Stimulated activated CD4-positive, alpha-beta T cell treated with anti-CD3 and anti-CD28 coated beads, Interleukin-15, amount 100 ng/mL, for 48 hours (primary cell): ENCODE results near the gene GALM.
A peak's percentile ranks its signal among the peaks of the same experiment; 100 is the strongest.

Experiments used
- DNase-seq, 2 donors: peaks; one replicate each; pipeline ENCODE4 v3.0.0-alpha.2; 2020; ENCODE audit warnings: low read depth in 2 of 2

GALM gene

GRCh38 chr2:38649176-38649728, 16.7 kb upstream of the GALM start:
- DNase-seq, result no peak

DNA sequence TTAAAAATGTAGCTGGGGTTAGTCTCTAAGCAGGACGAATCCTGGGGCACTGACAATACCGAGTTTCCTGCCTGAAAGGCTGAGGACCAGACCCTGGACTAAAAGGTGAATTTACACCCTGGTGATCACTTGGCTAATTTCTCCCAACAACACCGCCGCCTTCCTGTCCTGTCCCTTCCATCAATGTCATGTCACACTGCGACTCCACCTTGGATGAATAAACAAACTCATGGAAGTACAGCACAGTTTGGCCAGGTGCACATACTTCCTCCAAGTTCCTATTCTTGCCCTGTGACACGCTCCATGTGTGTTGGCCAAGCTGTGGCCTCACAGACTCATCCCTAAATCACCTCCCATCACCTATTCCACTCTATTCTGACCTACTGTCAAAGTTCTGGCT, 15.9 kb upstream of the GALM start:
- DNase-seq, result no peak

DNA sequence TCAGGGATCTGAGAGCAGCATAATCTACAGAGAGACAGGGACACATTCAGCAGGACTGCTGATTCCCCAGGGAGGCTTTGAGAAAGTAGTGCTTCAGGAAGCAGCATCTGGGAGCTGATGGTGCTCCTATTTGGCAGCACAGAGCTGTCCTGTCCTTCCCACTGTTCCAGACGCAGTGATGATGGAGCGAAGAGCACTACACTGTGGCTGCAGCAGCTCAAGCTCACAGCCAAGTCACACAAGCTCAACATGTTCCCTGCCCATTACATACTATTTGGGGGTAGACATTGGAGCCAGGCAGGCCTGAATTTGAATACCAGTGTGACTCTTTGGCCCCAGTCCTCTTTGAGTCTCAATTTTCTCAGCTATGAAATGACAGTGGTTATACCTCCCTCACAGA, 15.2 kb upstream of the GALM start:
- DNase-seq, result no peak

- no peak for DNase-seq
Observed at GRCh38 chr2:38652431-38653273, 13.3 kb upstream of the GALM start.

DNA sequence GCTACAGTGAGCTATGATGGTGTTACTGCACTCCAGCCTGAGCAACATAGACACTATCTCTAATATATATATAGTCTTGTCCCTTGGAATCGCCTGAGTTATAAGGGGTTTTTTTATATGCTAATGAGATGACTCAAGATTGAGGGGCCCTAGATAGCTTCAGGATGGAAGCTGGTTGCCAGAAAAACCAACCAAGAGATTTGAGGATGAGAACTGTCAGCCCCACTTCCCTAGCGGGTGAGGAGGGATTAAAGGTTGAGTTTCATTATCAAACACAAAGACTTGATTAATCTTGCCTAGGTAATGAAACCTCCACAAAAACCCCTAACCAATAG, 12.6 kb upstream of the GALM start:
- no peak for DNase-seq

- peak in 1 of 2 donors; percentile 60 for DNase-seq
Observed at GRCh38 chr2:38653715-38654527, 12.0 kb upstream of the GALM start.

GRCh38 chr2:38654528-38655381, 11.2 kb upstream of the GALM start:
- no peak for DNase-seq

DNA sequence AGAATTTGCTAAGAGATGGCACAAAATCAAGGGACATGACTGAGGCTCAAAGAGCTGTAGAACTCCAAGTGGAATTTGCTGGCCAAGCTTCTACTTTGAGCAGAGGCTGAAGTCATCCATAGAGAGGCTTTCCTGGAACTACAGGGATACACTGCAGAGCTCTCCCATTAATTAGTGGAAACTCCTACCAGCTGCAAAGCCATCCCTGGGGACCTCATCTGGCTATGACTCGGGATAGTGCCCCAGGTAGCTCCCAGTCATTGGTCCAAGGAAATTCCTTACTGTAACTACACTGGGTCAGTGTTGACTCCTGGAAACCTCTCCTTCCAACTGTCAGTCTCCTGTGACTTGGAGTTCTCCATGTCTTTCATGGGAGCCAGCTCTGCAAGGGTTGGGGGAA, 10.5 kb upstream of the GALM start:
- no peak for DNase-seq

DNA sequence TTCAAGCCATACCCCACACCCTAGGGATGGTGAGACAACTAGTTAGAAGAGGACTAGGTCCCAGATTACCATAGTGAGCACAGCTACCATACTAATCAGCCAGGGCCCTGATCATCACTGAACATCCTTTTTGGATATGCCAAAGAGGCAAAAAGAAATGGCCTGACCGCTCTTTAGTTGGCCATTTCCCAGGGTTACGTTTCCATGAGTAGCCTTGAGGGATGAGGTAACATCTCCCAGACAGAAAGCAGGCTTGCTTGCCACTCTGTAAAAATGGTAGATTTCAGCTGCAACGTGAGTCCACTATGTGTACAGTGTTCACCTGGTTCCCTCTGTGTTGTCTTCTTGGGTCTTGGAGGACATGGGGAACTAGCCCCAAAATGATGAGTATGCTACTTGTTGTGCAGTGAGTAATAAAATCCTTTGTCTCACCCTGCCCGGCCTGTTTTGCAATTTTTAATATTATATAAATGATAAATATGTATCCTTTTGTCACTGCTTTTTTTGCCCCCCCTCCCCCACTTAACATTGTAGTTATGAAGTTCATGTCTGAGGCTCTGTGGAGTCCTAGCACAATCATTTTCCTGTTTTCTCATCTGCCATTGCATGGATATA, 8.9 kb upstream of the GALM start:
- DNase-seq, result no peak

DNA sequence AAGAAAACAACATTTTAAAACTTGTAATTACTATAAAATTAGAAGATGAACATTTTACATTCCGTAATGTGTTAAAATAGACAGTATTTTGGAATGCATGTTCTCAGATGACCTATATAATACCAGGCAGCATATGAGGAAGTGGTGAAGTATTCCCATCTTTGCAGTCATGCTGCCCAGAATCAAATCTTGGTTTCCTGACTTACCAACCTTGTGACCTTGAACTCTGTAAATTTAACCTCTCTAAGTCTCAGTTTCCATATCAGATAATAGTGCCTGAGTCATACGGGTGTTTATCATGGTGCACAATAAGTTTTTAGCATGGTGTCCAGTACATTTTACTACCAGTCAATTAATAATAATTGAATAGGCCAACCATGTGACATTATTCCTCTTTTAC, 7.3 kb upstream of the GALM start:
- DNase-seq, result no peak

DNA sequence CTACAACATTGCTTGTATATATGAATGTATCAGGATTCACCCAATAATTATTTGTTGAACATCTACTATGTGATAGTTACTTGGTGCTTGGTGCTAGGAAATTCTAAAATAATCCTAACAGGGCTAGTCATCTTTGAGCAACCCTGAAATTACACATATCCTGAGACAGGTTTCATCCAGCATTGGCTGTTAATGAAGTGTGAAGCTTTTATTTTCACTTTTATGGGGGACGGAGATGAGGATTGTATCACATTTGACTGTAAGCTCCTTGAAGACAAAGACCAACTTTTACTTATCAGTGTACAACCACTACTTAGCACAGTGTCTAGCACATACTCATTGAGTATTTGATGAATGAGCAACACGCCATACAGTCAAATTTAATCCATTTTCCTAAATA, 6.8 kb upstream of the GALM start:
- no peak for DNase-seq

GRCh38 chr2:38660282-38660681, 5.6 kb upstream of the GALM start:
- no peak for DNase-seq

DNA sequence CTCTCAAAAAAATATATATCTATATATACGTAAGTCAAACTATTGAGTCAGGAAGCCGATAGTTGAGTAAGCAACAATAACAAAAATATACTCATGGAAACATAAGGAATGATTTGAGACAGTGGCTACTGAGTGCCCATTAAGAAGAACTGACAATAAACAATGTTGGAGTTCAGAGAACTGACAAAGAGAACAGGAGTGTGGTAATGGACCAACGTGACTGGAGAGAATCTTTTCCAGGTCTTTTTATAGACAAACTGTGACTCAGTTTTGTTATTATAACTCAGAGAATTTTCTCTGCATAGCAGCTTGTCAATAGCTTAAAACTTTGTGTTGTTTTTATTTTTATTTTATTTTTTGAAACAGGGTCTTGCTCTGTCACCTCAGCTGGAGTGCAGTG, 4.6 kb upstream of the GALM start:
- DNase-seq, result no peak

DNA sequence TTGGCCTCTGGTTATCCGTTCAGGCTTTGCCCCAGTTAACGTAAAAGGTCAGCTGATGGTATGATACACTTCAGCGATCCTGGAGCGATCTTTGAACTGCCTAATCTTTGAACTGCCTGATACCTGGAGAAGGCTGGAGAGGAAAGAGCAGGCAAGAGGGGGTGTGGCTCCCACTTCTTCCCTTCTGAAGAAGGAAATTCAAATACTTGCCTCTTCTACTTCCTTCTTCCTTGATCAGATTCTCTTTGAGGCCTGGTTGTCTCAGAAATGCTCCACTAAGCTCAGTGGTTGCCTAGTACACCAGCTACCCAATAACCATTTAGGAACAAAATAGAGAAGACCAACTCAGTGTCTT, 619 bp downstream of the GALM start:
- DNase-seq, result no peak

DNA sequence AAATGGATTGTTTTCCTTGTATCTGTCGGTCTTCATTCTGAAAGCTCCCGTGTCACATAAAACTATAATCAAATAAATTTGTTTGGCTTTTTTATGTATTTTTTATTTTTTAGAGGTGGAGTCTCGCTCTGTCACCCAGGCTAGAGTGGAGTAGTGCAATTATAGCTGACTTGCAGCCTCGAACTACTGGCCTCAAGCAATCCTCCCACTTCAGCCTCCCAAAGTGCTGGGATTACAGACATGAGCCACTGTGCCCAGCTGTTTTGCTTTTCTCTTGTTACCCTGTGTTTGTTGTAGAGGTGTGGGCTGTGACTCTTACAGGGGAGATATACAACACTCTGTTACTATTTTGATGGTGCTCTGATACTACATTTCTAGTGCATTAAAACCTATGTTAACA, 2.2 kb downstream of the GALM start:
- no peak for DNase-seq

DNA sequence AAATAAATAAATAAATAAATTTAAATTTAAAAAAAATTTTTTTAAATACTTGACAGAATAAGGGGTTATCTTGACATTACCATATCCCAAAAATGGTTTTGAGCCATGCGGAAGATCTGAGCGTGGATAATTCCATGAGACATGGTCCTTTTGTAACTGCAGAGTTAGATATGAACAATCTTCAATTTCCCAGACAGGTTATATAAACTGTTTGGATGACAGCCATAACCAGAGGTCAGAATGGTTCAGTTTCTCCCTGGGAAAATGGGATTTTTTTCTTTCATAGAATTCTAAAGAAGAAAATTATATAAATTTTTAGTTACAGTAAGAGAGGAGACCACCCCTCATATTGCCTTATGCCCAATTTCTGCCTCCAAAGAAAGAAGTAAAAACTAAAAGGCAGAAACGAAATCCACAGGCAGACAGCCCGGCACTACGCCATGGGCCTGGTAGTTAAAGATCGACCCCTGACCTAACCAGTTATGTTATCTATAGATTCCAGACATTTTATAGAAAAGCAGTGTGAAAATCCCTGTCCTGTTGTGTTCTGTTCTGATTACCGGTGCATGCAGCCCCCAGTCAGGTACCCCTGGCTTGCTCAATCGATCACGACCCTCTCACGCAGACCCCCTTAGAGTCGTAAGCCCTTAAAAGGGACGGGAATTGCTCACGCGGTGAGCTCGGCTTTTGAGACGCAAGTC, 3.0 kb downstream of the GALM start:
- no peak for DNase-seq

DNA sequence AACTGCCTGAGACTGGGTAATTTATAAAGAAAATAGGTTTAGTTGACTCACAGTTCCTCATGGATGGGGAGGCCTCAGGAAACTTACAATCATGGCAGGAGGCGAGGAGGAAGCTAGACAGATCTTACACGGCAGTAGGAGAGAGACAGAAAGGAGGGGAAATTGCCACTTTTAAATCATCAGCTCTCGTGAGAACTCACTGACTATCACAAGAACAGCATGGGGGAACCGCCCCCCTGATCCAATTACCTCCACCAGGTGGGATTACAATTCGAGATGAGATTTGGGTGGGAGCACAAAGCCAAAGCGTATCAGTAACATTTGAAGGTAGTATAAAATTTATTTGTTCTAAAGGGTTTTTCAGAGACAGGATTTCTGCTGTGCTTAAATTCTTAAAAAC, 5.4 kb downstream of the GALM start:
- DNase-seq, result no peak

DNA sequence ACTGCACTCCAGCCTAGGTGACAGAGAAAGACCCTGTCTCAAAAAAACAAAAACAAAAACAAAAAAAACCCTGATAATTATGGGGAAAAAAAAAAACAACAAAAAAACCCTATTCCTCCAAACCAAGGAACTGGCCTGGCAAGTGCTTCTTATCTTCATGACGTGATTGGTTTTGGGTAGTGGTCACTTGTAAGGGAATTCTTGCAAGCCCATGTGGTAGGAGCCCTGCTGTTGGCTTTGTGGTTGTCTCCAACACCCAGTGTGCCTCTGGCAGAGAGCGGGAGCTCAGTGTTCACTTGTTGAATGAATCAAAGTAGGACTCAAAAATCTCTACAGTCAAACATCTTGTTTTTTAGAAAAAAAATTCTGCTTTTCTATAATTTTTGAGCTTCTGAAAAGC, 6.0 kb downstream of the GALM start:
- no peak for DNase-seq

GRCh38 chr2:38672445-38673391, 6.8 kb downstream of the GALM start:
- DNase-seq, result no peak

- no peak for DNase-seq
Observed at GRCh38 chr2:38676681-38677080, 10.8 kb downstream of the GALM start.
